ENCODE results near the gene CORO6.

Gene CORO6

DNA sequence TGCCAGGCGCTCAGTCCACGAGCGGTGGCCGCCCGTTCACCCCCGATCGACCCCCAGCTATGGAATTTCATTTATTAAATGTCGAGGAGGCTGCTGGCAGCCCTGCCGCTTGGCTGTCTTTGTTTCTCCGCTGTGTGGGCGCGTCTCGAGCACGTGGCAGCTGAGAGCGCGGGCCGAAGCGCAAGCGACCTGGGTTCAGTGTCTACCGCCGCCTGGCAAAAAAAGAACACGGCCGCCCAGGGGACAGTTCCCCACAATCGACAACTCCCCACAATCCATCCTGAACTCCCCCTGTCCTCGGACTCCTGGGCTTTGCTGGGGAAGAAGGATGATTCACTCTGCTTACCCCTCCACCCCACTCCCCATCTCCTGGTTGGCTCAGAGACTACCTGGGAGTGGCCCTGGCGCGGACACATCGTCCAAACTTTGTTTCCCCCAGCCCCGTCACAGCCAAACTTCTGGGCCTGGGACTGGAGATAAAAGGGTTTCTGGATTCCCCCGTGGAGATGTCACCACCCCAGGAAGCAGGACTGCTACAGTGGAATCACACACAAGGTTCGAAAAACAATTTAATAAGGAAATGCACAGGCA, 31.5 kb downstream of the CORO6 start:
- peak in 1 of 3 experiments; percentile 52 for DNase-seq (ENCODE audit: low read depth in 3 of 3)

DNA sequence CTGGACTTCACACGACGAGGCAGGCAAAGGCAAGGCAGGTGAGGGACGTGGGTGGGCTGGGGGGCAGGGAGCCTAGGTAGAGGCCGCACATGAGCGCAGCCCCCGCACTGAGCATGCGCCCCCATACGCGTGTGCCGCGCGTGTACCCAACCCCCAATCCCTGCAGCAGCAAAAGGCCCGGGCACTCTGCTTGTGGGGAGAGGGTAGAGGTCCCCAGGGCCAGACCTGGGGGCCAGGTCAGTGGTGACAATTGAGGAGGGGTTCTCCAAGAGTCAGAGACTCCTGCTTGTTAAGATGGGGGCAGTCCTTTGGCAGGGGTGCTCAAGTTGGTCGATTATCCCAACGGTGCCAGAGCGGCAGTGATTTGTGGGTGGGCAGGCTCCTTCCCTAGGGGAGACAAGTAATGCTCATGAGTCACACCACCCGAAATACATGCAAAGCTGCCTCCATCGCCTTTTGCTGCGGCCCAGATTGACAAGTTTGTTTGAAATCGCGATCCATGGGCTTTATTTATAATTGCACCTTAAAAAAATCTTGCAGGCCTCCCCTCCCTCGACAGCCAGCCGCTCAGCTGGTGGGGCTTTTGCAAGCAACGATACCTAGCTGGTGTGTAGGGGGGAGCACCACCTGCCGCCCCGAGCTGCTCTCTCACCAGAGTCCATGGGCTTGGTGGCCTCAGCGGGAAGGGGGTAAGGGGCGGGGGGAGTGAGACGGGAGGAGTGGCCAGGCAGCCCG, 32.1 kb downstream of the CORO6 start:
- DNase-seq (ENCODE audit: low read depth in 3 of 3), result no peak

DNA sequence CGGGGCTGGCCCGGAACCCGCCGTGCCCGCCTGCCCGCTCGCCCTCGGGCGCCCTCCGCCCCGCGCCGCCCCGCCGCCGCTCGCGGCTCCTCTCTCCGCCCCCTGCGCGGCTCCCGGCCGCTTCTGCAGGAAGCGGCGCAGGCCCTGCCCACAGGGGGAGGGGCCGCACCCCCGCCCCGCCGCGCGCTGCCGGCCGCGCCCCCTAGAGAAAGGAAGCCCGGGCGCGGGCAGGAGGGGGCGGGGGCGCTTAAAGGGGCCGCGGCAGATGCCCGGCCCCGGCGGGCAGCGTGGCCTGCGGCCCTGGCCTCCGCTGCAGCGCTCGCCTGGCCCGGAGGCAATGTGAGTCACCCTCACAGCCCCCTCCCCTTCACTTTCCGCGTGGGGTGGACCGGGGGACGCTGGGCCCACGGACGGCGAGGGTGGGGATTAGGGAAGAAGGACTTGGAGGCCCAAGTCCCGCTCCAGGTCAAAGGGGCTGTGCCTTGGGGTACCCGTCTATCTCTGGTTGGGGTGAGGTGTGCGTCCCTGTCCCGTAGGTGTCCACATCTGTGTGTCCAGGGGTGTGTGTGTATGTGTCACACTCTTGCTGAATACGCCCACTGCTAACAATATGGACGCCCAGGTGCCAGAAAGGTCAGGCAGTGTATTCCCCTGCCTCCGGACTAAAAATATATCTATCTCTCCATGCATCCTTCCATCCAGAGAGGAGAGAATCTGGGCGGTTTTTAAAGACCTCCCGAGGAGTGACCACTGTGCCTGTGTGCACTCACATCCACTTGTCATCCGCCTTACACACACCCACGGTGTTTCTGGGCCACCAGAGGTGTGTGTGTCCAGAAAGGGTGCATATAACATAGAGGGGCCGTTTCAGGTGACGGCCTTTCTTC, 32.9 kb downstream of the CORO6 start, which contains the start of gene GIT1:
GIT1 (minus strand) TSS at position 125 of the 887 bp plus-strand sequence. CDS start 270 bp downstream, outside the sequence.
- peak; percentile 59 to 82 (median 67) for DNase-seq (ENCODE audit: low read depth in 3 of 3)

- peak in 1 of 3 experiments; percentile 54 for DNase-seq (ENCODE audit: low read depth in 3 of 3)
Measured at GRCh38 chr17:29588562-29589411, 33.9 kb downstream of the CORO6 start.

DNA sequence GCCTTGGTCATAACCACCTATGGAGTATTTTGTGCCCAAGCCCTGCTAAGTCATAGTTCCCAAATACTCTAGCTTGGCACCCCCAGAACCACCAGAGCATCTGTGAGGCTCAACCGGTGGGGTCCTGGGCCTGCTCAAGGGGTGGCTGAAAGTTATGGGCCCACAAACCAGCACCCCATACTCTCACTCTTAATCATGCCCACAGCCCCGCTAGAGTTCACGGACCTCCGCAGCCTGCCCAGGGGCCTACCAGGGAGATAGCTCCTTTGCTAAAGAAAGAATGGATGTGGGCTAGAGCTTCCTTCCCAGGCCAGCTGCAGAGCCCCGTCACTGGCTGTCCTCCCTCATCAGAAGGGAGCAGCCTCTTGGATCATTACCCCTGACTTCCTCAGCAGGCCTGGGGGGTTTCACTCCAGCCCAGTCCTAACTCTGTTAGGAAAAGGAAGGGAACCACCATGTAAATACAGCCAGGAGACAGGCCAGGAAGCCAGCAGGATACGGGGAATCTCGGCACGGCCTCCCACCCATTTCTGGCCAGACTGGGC, 34.6 kb downstream of the CORO6 start:
- DNase-seq (ENCODE audit: low read depth in 3 of 3), result no peak

DNA sequence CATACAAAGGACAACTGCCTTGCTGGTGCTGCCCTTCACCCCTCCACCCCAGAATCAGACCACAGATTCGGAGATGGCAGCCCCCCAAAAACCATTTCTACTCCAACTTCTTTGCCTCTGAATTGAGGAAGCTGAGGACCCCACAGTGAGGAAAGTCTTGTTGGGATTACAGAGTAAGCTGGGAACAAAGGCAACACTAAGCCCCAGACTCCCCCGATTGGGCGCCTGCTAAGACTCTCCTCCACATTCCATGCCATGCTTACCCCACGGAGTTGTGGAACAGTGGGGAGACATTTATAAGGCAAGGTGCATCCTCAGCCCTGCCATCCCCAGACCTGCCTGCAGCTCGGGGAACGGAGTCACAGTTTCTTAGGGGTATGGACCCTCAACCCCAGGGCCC, 35.1 kb downstream of the CORO6 start:
- DNase-seq (ENCODE audit: low read depth in 3 of 3), result no peak

DNA sequence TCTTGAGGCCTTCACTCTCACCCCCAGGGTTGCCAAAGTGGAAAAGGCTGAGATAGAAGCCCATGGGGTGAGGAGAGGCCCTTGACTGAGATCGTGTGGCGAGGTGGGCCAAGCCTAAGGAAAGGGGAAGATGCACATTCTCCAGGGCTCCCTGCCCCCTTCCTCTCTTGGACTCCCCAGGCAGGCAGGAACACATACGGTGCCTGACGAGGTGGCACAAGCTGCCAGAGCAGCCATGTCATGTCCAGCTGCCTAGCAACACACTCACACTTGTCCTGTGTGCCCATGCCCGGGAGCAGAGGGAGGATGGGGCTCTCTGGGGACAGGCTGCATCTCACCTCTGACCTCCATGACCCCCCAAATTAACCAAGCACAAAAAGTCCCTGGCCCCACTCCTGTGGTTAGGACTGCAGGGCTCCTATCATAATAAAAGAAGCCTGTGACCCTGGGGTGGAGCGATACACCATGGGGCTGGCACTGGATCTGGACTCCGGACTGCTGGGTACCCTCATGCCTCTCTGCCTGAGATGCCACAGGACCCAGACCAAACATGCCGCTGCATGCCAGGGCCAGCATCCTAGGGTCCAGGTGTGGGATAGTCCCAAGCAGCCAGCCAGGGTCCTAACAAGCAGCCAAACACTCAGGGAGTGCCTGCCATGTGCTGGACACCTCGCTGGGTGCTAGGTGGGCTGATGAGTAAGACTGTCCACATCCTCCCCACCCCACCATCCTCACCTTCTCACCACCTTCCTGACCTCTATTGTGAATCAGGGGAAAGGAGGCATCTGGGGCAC, 35.8 kb downstream of the CORO6 start:
- no peak for DNase-seq (ENCODE audit: low read depth in 3 of 3)

GRCh38 chr17:29585080-29585751, 37.5 kb downstream of the CORO6 start:
- DNase-seq (ENCODE audit: low read depth in 3 of 3), result no peak

DNA sequence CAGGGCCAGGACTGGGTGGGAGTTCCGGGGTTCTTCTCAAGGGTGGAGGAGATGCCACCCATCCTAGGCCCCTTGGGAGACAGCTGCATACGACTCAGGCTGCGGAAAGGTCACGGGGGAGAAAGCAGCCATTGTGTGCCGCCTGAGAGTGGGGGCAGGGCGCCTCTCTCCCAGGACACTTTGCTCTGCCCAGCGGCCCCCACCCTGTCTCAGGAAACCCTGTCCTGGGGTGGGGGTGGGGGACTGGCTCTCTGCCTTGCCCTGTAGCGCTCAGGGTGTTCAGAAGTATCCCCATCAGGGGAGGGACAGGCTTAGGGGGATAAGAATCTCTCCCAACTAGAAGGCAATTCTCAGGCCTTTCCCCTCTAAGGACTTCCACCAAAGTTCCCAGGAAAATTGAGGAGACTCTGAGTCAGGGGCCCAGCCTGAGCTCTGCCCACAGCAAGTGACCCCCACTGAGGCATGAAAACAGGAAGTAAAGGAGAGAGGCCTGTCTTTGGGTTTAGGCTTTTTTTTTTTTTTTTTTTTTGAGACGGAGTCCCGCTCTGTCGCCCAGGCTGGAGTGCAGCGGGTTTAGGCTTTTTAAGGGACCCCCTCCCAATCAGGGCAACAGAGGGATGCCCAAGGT, 38.1 kb downstream of the CORO6 start:
- no peak for DNase-seq (ENCODE audit: low read depth in 3 of 3)

DNA sequence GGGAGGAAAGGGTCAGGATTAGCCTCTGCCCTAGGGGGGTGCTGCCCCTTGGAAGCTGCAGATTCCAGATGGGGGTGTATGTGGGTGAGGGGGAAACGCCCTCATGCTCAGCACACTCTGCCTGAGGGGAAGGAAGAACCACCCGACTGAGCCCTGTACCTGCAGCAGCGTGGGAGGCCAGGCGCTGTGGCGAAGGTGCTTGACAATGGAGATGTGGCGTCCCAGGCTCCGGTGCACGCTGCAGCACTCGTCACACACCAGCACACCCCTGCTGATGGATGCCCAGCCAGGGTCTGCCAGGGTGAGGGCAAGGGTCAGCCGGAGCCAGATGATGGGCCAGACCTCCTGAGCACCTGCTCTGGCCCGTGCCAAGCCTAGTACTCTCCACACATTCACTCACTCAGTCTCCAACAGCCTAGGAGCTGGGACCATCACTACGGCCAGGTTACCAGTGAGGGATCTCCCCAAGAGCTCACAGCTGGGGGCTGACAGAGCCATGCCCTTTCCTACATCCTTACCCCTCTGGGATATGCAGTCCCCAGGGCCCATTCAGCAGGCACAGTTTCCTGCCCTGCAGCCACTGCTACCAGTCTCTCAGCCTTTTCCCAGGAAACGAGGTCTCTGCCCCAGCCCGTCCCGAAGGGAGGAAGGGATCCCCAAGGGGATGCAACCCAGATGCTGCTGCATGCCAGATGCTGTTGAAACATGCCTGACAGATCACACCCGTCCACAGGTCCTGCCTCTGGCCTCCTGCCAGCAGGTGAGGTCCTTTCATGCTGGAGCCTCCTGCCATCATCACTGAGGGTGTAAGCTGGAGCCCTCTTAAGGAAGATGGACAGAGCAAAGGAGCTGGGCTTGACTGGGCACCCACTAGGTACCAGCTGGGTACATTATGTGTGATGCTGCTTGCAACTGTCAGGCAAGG, 39.1 kb downstream of the CORO6 start:
- no peak for DNase-seq (ENCODE audit: low read depth in 3 of 3)

- no peak for DNase-seq (ENCODE audit: low read depth in 3 of 3)
Measured at GRCh38 chr17:29582772-29583171, 39.9 kb downstream of the CORO6 start.

DNA sequence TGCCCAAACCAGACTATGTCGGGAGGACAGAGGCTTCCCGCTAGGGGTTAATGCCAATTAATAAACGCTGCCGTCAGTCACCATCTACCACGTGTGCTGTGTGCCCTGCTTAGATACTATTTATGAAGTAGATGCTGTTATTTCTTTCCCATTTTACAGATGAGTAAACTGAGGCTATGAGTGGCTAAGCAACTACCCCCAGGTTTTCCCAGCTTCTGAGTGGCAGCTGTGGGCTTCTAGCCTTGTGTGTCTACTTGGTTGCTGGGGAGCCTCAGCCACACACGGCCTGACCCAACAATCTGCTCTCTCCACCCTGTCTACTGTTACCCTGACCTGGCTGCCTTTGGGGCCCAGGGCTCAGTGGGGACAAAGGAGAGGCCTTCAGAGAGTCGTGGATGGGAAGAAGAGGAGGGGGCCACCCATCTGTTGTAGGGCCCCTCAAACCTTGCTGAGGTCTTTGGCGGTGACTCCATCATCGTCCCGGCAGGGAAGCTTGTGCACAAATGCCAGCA, 40.4 kb downstream of the CORO6 start:
- no peak for DNase-seq (ENCODE audit: low read depth in 3 of 3)

GRCh38 chr17:29581583-29582253, 41.0 kb downstream of the CORO6 start:
- DNase-seq (ENCODE audit: low read depth in 3 of 3), result no peak

- DNase-seq (ENCODE audit: low read depth in 3 of 3), result peak; percentile 79 to 90 (median 85)
Measured at GRCh38 chr17:29579866-29580771, 42.6 kb downstream of the CORO6 start.

DNA sequence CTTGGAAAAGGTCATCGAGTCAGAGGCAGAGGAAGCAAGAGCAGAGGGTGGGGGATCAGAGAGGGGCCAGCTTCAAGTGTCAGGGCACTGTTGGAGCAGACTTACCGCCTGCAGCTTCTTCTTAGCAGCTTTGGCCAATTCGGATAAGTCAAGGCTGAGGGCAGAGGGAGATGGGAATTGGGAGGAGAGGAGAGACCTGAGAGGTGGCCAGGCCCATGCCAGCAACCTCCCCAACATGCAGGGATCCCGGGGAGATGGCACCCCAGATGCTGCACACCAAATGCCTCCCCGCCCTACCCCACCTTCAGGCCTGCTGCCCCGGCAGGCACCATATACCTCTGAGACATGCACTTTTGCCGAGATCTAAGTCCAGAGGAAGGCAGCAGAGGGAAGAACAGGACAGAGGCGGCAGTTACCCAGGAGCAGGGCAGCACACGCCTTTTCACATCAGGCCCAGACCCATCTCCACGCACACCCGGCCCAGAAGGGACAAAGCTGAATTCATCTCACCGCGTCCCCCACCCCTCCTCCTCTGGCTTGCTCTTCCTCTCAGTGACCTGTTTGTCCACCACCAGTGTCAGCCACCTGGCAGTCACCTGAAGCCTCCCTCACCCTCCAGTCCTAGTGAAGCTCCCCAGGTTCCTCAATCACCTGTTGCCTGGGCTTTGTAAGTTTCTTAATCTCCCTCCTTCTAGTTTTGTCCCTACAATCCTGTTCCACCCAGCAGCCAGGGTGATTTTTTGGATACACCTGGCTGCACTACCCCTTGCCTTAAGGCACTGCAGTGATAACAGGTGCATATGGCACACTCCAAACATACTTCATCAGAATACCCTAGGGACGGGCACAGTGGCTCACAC, 43.9 kb downstream of the CORO6 start:
- no peak for DNase-seq (ENCODE audit: low read depth in 3 of 3)

Measured in stimulated activated CD4-positive, alpha-beta T cell treated with anti-CD3 and anti-CD28 coated beads, TNF-alpha, amount 100 ng/mL, for 24 hours (primary cell).